HG02798 (cell line): Measurements from ENCODE around the gene GPC4.

Experiments used
- ATAC-seq: cut with Tn5 transposase; IDR thresholded peaks from one replicate; pipeline ENCODE4 v1.9.1; 2021; ENCODE audit warnings: mild to moderate bottlenecking; ENCODE audit not compliant: unreplicated experiment, poor library complexity

GPC4 gene

DNA sequence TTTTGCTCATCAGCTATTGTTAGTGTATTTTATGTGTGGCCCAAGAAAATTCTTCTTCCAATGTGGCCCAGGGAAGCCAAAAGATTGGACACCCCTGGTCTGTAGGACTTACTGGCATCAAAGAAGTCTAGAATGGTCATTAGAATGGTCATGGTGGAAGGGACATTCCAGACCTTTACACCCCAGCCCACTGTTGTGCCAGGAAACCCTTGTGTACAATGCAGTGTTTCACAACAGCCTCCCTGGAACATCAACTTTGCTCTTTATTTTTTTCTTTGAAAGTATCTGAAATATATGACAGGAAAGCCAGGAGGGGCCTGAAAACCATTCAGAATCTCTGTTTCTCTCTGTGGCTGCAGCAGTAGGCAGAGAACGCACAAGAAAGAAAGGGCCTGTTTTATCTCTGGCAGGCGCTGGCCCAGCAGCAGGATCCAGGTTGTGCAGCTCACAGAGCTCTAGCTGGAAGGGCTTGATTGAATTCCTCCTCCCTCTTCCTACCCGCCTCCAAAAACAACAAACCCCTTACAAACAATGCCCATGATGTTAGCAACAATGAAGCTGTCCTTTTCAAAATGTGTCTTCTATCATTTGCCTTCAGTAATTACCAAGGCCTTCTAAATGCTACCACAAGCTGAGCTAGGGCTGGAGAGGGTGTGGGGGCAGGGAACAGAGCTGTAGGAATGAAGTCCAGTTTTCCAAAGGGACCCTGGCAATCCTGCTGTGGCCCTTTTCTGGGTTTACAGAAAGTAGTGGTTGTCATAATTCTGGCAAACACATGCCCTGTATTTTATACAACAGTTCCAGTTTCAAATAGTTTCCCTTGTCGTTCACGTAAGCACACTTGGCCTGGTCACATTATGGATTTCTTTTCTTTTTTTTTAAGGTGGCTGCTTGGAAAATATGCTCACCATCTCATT is 164.8 kb downstream of the GPC4 start:
- no peak for ATAC-seq
